Ramos (cell line): Measurements from ENCODE around the gene CD300C.
"Not testable (repeated sequence)": the region's sequence is repeated elsewhere in the genome, so short reads cannot be mapped to it uniquely, and the experiment has no call there.

Experiments used
- in situ Hi-C: fragments of 300-500 bp; cut with MboI; formaldehyde crosslinking; loops from one replicate; pipeline ENCODE4 v1.14.3; 2022; ENCODE audit warnings: low sequenced_read_pairs; ENCODE audit not compliant: unreplicated experiment

The CD300C gene

GRCh38 chr17:74565126-74565525, 19.2 kb upstream of the CD300C start:
- in situ Hi-C loops, result no loop called here

DNA sequence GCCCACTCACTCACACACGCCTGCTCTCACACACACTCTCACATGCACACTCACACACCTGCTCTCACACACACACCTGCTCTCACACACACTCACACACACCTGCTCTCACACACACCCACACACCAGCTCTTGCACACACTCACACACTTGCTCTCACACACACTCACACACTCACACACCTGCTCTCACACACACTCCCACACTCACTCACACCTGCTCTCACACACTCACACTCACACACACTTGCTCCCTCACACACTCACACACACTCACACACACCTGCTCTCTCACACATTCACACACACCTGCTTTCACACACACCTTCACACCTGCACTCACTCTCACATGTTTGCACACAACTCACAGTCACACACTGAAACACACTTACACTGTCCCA, 17.4 kb upstream of the CD300C start:
- in situ Hi-C loops, result no loop called here

- in situ Hi-C loops, result no loop called here
Measured at GRCh38 chr17:74561586-74561985, 15.7 kb upstream of the CD300C start.

- in situ Hi-C loops, result no loop called here
Measured at GRCh38 chr17:74558882-74559519, 13.1 kb upstream of the CD300C start.

DNA sequence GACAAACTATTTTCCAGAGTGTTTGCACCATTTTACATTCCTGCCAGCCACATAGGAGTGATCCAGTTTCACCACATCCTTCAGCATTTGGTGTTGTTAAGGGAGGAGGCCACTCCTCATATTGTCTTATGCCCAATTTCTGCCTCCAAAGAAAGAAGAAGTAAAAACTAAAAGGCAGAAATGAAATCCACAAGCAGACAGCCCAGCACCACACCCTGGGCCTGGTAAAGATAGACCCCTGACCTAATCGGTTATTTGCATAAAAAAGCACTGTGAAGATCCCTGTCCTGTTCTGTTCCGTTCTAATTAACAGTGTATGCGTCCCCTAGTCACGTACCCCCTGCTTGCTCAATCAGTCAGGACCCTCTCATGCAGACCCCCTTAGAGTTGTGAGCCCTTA, 12.5 kb upstream of the CD300C start:
- in situ Hi-C loops, result not testable (repeated sequence)

GRCh38 chr17:74555427-74555940, 9.6 kb upstream of the CD300C start:
- in situ Hi-C loops, result no loop called here

DNA sequence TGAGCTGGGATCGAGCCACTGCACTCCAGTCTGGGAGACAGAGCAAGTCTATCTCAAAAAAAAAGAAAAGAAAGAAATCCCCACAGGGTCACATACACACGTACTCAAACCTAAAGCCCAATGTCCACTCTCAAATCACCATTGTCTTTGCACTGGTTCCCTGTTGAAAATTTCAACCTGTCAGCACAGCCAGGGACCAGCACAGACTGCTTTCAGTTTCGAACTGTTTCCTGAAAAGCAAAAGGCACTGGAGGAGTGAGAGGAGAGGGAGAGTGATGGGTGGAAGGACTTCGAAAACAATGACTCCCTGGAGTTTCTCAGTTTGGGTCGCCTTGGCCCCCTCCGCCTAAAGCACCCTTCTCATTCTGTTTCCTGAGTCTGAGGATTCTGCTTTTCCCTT, 9.0 kb upstream of the CD300C start:
- in situ Hi-C loops, result no loop called here

- in situ Hi-C loops, result no loop called here
Measured at GRCh38 chr17:74552037-74552436, 6.1 kb upstream of the CD300C start.

GRCh38 chr17:74550602-74551001, 4.7 kb upstream of the CD300C start:
- in situ Hi-C loops, result no loop called here

- in situ Hi-C loops, result no loop called here
Measured at GRCh38 chr17:74549343-74549742, 3.4 kb upstream of the CD300C start.

DNA sequence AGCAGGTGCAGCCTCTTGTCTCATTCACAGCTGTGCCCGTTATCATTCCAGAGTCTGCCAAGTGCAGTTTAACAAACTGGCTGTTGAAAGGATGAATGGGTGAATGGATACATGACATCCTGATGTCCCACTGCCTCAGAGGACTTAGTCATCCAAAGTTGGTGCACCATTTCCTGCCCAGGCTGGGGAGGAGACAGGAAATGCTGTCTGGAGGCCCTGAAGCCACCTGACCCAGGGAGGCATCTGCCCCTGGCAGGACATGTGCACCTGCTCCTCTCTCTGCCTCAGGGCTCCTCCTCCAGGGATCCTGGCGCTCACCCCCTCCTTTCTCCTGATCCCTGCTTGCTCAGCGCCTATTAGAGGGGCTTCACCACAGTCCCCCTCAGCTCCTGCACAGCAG, 1.8 kb upstream of the CD300C start:
- in situ Hi-C loops, result no loop called here

DNA sequence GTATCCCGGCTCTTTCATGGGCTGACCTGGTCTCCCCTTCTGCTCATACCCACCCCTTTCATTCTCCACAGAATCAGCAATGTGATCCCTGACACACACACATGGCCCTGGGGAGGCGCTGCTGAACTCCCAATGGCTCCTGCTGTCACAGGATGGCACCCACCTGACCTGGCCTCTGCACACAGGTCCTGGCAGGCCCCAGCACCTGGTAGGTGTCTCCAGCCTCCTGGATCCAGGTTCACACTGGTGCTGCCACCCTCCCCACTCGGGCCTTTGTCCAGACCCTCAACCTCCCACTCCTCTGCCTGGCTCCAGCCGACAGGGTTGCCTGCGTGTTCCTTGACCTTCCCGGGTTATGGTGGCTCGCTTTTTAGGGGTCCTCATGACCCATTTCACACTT, 1.3 kb upstream of the CD300C start:
- in situ Hi-C loops, result no loop called here

GRCh38 chr17:74546586-74546985, 671 bp upstream of the CD300C start:
- in situ Hi-C loops, result no loop called here

DNA sequence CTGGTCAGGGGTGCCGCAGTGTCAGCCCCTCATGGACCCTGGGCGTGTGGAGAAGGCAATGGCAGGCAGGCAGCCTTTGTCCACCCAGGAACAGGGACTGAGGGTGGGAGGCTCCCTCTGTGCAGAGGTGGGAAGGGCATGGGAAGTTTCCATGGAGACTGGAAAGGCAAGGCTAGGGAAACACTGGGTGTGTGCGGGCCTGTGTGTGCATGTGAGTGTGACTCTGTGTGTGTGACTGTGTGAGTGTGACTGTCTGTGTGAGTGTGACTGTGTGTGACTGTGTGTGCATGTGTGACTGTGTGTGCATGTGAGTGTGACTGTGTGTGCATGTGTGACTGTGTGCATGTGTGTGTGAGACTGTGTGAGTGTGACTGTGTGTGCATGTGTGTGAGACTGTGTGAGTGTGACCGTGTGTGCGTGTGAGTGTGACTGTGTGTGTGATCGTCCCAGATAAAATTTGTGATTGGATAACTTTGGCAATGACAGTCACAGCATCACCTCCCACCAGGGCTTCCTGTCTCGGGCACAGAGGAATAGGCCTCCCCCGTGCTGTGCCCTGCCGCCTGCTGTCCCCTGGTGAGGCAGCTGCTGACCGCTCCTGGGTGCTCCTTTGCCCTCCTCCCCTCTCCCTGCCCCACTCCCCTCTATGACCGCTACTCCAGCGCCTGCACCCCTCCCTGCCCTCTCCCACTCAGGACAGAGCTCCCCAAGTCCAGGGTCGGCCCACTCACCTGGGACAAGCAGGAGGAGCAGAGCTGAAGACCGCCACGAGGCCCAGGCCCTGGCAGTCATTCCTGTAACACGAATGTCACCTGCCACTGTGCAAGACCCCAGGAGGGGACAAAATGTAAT, 698 bp downstream of the CD300C start:
- in situ Hi-C loops, result no loop called here

DNA sequence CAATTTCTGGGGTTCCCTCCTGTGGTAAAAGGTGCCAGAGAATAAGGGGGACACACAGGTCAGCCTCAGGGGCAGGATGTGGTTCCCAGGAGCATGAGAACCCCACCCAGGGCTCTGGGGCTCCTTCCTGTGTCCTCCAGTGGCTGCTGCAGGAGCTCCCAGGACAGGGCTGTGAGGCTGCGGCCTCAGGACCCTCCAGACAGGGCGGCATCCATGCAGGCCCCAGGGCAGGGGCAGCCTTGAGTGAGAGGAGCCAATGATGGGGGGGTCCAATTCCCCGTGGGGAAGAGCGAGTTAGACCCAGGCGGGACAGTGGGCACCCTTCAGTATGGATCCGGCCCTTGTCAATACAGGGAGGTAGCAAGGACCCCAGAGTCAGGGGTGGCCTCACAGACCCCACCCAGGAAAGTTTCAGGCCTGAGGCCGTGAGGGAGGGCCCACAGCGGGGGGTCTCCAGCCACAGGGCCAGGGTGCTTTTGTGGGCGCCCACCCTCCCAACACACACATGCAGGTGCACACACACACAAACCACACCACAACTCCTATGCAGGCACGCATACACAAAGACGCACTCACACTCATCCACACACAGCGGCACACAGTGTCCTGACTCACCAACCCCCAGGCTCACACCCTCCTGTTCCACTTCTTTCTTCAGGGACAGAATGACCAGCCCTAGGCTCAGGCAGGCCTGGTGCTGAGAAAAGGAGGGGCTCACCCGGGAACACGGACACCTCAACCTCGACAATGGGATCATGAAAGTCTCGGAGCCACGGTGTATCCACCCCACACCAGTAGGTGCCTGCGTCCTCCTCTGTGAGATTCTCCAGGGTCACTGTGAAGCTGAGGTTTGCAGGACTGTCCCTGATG, 1.8 kb downstream of the CD300C start:
- in situ Hi-C loops, result no loop called here

- in situ Hi-C loops, result no loop called here
Measured at GRCh38 chr17:74543406-74543805, 2.5 kb downstream of the CD300C start.

GRCh38 chr17:74542727-74543383, 3.1 kb downstream of the CD300C start:
- in situ Hi-C loops, result no loop called here

- in situ Hi-C loops, result no loop called here
Measured at GRCh38 chr17:74542166-74542565, 3.7 kb downstream of the CD300C start.

DNA sequence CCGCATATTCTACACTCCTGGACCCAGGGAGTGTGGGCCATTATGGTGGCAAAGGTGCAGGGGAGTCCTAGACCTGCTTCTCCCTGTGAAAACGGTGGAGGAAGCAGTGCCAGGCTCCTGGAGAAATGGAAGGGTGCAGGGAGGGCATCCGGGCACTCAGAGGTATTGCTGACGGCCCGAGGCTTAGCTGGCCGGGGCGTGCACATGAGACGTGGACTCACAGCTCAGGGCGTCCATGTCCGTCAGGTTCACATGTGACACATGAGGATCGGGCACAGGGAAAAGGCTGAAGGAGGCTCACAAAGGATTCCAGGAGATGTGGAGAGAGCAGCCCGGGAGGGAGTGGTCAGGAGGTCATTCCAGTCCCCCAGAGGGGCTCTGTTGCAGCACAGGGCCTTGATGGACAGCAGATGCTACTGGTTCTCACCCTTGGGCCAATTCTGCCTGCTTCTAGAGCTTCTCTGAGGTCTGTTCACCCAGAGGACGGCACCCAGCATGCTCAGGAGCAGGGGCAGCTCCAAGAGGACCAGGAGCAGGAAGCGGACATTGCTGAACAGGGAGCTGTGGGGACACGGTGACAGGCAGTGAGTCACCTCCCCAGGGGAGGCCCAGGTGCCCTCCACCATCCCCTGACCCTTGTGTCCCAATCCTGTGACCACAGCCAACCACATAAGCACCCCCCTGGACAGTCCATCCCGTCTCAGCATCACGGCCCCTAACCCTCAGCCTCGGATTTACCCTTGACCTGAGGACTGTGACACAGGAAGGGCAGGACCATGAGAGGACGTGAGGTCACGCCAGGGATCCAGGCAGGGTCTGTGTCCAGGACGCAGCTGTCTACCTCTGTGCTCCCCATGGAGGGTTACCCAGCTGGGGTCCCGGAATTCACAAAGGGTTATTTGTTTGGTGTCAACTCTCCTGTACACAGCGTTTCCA, 4.5 kb downstream of the CD300C start:
- in situ Hi-C loops, result no loop called here
